IPS-NIHi11 (cell line): ENCODE data around the gene ARHGEF6.

ENCODE experiments used
- DNase-seq: peaks from one replicate; pipeline ENCODE4 v3.0.0; 2012; ENCODE audit warnings: mixed read lengths, low spot score

Gene ARHGEF6

DNA sequence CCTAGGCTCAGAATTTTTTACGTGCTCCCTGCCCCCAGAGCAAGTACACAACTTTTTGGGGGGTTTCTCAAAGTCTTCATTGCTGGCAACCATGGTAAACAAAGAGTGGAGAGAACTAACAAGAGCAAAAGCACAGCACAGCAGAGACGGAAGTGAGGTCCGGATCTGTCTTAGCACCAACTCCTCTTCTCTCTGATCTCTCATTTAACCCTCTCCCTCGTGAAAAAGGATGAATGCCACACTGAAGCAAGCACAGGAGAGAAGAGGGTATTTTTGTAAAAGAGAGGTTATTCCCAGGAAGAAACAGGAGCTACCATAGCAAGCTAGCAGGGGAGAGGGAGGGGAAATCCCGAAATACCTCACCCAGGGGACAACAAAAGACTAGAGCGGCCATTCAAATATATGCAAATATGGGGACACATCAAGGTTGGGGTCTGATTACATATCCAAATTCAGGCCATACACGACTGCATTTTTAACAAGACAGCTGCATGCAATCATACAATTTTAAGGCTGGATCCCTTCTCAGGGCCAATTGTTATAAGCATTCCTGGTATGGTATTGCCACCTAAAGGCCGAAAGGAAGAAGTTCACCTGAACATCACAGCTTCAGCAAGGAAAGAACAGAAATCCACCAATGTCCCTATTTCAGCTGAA is 86.2 kb downstream of the ARHGEF6 start:
- peak; percentile 28 for DNase-seq

DNA sequence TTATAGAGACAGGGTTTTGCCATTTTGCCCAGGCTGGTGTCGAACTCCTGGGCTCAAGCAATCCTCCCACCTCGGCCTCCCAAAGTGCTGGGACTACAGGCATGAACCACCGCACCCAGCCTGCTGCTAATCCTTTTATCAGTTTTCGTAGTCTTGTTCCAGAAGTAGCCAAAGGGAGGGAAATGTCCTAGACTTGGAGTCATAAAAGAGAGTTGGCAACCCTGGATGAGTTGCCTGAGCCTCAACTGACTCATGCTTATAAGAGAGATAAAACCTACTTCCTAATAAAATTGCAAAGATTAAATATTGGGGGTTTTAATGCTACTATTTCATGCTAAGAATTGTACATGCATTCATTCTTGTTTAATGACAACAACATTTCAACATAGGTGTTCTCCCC is 88.5 kb downstream of the ARHGEF6 start:
- DNase-seq, result no peak

DNA sequence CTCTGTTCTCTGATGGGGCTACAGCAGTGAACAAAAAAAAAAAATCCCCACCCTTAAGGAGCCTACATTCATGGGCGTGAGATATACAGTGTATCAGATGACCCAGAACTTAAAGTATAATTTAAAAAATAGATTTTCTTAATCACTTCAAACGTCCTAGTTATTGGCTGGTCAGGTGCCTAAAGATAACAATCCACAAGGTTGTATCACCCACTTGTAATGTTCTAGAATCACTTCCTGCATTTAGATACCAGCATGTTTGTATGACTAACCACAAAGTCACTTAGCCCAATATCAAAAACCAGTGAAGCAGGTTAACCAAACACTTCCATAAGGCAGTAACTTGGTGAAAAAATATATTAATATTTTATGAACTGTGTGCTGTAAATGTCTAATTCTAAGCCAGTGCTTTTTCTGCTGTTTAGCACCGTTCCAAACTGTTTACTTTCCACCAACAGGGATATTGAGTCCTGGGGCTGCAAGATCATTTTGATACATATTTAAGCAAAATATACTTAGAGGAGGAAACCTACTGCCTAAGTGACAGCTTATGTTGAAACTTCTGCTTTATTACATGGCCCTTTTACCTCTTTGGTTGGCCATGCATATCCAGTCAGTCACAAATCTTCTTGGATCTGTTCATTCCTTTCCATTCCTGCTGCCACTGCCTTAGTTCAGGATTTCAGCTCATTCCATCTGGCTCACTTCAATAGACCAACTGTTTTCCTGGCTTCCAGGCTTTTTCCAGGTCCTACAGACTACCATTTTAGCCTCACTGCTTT is 89.5 kb downstream of the ARHGEF6 start:
- no peak for DNase-seq

DNA sequence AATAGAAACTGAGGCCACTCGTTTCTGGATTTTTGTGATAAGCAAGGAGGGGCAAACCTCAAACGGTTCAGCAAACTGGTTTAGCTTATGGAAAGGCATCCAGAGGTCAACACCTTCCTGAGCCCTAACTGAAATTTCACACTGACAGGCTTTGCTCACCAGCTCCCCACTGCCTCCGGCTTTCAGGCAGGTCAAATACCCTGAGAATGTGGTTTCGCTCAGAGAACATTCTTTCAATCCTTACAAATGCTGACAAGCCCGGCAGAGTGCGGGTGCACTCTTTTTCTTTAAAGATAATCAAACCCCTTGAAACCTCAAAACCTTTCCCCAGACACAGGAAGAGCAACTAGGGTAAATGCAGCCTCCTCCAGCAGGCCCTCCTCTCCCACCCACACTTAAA is 91.3 kb downstream of the ARHGEF6 start:
- peak; percentile 20 for DNase-seq

DNA sequence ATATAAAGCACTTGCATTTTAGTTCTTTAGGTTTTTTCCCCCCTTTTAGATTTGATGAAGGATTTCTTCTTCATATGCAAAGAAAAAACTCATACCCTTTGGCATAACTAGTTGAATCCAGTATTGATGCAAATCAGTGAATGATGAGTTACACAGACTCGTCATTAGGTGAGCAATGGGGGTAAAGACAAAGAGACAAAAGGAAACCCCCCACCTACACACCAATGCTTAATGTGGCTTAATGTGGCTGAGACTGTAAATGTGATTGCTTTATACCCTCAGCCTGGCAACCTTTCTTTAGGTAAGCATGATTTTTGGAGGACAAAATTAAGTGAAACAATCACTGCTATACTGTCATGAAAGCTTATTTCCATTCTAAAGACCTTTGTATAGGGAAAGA is 93.3 kb downstream of the ARHGEF6 start:
- no peak for DNase-seq

DNA sequence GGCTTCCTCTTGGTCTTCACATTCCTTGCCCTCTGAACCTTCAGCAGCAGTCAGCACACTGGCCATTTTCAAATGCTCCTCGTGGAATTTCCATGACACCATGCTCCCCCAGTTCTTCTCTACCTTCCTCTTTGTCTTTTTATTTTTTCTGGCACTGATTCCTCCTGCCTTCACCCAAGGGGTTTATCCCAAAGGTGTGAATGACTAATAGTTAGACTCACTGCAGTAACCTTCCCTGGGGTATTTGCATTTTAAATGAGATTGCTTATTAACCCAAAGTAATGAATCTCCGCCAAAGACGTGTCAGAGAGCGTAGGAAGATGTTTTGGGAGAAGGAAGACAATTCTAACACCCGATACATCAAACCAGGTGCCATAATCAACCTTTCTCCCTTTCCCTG is 96.6 kb downstream of the ARHGEF6 start:
- no peak for DNase-seq

DNA sequence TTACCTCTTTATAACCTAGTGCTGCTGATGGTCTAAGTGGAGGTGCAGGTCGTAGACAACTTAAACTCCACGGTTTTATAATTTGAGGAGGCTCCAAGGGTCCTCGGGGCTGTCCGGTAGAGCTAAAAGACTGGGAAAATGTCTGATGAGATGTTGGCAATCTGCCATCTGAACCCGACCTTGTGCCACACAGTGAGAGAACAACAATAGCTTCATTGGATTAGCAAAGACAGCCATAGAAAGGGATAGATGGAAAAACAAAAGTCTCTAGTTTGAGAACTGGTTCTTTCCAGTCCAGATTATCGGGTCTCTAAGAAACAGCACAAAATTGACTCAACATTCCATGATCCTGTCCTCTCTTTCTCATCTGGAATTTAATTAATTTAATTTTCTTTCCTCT is 101.2 kb downstream of the ARHGEF6 start:
- no peak for DNase-seq

DNA sequence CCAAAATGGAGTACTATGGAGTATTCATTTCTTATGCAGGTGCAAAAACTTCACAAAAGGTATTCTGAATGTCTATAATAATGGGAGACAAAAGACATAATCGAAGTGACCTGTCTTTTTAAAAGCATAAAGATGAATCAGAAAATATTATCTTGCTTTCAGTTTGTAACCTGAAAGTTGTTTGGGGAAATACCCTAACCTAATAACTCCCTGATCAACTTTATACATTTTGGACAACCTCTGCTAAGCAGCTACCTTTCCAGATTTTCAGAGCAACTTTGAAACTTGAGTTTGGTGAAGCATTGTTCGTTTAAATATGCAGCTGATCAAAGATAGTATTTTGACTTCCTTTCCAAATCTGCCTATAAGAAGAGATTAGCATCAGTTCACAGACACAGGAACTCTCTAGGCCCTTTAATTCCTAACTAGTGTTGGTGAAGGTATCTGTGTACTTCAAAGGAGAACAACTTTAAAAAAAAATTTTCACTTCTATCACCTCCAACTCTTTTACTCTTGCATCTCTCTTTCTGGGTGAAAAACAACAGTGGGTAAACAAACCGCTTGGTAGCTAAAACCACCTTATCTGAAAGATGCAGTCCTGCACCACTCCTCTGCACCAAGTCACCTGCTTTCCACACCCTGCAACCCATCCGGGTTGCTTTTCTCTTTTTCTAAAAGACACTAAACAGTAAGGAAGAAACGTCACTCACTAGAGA is 106.3 kb downstream of the ARHGEF6 start:
- DNase-seq, result no peak

DNA sequence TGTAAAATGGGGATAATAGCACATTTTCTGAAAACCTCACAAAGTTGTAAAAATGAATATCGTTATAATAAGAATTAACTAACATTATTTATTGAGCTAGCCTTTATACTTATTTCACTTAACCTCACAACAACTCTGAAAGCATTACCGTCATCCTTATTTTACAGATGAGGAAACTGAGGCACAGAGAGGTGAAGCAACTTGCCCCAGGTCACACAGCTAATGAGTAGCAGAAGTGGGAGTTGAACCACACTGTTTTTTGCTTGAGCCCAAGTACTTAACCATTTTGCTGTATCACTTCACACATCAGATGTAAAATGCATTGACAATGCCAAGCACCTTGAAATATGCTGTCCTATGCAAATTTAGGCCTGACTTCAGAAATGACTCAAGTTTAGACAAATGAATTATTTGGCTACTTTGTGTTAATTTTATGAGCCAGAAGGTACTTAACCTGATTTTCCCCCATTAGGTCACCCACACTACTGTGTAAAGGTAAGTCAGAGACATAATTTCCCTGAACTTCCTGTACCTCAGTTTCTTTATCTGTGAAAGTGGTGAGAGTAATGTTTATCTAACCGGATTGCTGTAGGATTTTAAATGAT is 109.6 kb downstream of the ARHGEF6 start:
- no peak for DNase-seq

DNA sequence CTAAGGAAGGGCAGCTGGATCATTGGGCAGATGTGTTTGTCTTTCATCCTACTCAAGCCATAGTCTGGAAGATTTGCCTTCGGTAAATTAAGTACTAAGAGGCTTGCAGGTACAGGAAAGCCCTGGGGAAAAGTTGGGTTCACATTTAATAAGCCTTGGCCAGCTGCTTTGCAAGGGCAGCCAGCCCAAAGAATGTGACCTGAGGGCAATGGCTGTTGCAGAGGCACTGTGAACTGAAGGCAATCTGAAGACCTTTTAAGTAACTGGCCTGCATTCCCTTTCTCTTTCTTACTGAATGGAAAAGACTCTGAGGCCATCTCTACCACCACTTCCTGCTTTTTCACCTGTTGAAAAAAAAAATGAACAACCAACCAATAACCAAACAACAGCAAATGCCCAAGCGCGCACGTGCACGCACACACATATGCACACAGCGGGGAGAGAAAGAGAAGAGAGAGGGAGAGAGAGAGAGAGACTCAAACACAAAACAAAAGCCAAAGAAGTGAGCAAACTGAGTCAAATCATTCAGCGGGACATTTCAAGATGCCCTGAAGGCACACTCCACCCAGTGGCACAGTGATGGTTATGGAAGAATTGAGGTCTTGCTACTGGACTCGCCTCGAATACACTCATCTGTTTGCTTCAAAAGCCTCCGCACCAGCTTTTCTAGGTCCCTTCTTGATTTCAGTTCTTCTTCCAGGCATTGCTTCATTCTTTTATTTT is 113.1 kb downstream of the ARHGEF6 start:
- DNase-seq, result no peak

DNA sequence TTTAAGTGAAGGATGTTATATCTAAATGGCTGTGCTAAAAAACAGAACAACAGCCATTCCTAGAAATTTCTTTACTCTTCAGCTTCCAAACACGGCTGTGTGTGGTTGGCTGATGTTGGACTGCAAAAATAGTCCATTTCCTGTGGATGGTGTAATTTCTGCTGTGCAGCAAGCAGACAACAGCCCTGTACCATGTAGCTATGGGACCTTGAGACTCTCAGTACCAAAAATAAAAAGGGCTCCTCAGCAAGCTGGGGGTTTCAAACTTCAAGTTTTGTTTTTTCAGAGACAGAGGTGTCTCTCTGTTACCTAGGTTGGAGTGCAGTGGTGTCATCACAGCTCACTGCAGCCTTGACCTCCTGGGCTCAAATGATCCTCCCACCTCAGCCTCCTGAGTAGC is 114.6 kb downstream of the ARHGEF6 start:
- no peak for DNase-seq

DNA sequence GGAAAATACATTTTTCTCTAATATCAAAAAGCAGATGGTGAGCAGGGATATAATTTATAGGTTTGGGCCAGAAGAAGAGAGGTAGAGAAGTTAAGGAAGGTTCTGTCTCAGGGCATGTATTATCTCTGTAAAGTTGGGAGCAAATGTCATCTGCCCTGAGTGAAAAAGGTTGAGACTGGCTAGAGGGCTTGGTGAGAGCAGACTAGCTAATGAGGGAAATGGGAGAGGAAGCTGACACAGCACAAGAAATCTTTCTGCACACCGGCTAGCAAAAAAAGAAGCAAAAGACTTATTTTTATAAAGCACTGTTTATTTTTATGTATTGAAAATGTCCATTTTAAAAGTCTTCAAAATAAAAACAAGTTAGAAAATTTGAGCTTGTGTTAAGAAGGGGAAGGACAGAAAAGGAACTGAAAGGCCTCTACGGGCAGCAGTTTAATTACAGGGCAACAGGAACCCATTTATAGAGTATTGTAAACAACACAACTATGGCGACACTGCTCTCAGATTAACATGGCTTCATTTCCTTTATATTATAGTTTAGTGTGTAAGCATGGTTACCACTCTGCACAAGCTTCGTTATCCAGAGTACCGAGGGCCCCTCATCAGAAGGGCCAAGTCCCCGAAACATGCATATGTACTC is 115.4 kb downstream of the ARHGEF6 start:
- no peak for DNase-seq

DNA sequence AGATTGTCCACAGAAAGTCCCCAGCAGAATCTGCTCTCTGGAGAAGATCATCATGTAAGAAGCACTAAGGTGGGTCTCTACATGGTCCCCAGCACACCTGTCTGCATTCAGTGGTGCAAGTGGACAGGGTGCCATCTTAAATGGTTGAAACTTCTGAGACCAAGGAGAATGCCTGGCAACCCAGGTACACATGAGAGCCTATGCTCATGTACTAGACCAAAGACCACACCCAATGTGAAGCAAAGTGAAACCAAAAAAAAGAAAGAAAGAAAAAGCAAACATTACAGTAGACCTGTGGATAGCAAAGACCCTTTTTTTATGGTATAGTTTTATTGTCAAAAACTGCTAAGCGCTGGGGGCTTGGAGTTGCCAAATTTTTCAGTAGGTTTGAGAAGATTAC is 117.8 kb downstream of the ARHGEF6 start:
- no peak for DNase-seq

DNA sequence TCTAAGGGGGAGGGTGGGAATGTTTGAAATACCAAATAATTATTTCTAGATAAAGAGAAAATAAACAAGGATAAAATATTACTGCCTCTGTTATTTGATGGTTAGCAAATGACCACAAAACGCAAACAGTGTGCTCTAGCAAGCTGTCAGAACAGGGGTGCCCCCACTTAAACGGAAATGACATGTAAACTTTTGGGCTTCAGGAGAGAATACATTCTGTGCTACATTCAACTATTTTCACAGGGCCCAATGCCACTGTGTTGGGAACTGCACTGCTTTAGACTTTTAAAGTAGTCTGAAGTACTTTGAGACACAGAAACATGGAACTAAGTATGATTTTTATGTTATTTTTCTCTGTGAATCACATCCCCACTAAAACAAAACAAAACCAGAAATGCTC is 118.6 kb downstream of the ARHGEF6 start:
- DNase-seq, result no peak

DNA sequence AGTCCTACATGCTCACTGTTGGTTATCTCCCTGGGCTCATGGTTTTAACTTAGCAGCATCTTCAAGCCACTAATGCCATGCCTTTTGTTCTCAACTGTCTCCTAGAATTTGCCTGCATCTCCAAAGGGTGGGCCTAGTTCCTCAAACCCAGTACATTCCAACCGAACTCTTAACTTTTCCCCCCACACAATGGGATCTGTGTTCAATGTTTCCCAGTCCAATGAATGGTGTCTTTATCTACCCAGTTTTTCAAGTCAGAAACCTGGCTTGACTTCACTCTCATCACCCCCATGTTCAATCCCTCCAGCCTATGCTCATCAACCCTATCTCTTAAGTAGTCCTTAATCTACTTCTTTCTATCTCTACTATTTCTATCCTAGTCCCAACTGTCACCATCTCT is 119.8 kb downstream of the ARHGEF6 start:
- DNase-seq, result no peak

DNA sequence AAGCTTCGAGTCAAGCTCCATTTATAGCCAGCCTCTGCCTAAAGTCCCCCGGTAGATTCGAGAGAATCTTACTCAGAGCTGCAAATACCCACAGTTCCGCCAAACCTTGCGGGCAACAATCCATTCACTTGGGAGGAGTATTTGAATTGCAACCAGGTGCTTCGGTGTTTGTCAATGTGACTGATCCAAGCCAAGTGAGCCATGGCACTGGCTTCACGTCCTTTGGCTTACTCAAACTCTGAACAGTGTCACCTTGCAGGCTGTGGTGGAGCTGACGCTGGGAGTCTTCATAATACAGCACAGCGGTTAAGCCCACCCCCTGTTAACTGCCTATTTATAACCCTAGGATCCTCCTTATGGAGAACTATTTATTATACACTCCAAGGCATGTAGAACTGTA is 121.6 kb downstream of the ARHGEF6 start:
- DNase-seq, result no peak

DNA sequence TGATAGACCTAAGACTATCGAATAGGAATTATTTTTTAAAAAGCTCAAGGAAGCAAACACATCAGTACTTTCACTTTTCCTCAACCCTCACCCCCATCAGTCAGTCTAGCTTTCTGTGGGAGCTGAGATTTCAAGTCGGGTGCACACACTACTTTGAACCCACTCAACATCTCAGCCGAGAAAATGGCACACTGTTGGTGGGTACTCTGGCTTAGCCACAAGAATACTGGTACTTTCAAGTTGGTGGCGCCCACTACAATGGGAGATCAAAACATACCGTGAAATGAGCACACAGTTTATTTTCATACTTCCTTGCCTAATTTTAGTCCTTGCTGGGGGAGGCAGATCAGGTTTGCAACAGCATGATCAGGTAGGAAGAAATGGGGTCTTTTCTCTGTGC is 122.6 kb downstream of the ARHGEF6 start:
- DNase-seq, result no peak

DNA sequence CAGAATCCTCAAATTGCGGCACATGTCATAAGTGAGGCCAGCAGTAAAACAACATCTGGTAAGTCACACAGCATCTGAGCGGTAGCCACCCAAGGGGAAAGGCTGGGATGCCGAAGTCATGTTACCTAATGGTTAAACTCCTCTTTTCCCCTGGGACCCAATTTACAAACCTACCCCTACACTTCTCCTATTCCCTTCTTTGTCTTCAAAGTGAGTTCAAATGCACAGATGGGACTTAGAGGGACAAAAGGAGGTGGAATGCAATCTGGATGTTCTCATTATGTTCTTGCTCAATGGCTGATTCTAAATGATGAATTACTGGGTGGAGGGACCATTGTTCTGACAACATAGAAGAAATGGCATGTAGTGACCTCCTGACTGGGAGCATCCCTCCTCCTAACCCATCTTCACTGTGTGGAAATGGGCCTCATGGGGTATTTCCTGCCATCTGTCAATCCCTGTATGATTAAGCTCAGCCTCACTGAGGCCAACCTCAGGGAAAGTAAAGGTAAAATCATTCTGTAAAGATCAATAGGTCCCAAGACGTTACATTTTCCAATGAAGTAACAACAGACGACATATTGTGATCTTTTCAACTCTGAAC is 124.3 kb downstream of the ARHGEF6 start:
- DNase-seq, result no peak

DNA sequence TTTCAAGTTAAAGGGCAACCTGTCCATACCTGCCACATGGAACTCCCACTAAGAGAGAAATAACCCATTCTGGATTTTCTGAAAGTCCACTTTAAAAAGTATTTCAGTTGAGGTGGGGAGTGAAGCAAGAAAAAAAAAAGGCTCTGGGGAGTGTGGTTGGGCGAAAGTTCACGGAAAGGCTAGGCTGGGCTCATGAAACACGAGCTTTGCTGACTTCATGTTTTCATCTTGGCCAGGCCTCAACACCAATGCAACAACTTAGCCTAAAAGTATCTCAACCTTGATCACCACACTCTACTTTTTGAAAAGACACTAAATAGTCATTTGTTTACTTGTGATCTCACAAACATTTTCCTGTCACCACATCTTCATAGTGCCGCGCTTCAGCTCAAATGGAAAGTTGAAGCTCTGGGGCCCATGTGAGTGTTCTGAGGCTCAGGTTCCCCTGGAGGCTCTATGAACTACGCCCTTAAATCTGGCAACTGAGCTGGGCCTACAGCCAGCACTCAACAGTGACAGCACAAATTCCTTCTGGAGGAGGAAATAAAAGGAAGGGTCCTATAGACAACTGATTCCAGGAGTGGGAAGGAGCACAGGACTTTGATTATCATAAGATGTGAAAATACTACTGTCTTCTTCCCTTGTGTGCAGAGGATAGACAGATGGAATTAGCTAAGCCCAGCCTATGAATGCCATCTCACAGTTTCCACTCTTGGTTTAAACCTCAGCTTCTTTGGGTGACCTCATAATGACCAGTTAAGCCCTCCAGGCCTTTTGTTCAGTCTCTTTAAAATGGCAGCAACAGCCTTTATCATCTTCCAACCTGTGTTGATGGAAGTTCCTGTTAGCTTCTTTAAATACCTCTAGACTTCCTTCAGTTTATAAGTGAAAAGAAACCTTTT is 127.7 kb downstream of the ARHGEF6 start:
- DNase-seq, result no peak

DNA sequence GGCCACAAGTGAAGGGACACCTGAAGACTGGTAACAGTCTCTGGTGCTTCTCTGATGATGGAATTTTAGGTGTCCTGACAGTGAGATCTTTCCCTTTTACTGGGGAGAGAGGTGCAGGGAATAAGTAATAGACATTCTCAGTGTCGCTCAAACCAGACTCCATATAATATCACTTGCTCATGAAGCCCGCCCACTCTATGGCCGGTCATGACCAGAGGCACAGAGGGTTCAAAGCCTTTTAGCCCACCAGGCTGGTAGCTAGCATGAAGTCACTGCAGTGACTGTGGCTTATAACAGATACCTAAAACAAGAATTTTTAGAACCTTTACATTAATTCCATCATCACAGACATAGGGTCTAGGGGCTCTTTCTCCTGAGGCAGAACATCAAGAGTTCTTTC is 129.9 kb downstream of the ARHGEF6 start:
- DNase-seq, result no peak
